Ectodermal cell (in vitro differentiated cells): Measurements from ENCODE around the gene CYB5B.

Experiments
- H3K27ac ChIP-seq: 2 replicates; pipeline ENCODE4 v1.7.0; 2013; ENCODE audit warnings: mild to moderate bottlenecking, low read depth, low read length; ENCODE audit not compliant: insufficient read depth, poor library complexity, severe bottlenecking
- H3K27me3 ChIP-seq: 2 replicates; pipeline ENCODE4 v1.7.0; 2013; ENCODE audit warnings: mild to moderate bottlenecking, low read length; ENCODE audit not compliant: insufficient read depth, control insufficient read depth, poor library complexity, severe bottlenecking
- H3K36me3 ChIP-seq: one replicate; pipeline ENCODE4 v1.7.0; 2013; ENCODE audit warnings: low read length; ENCODE audit not compliant: control insufficient read depth, insufficient read depth
- H3K4me1 ChIP-seq: one replicate; pipeline ENCODE4 v1.7.0; 2013; ENCODE audit warnings: low read length; ENCODE audit not compliant: control insufficient read depth, insufficient read depth
- H3K4me3 ChIP-seq: 2 replicates; pipeline ENCODE4 v1.7.0; 2013; ENCODE audit warnings: low read depth, low read length, control low read depth; ENCODE audit not compliant: insufficient read depth
- H3K9me3 ChIP-seq: 2 replicates; pipeline ENCODE4 v1.7.0; 2013; ENCODE audit warnings: mild to moderate bottlenecking, low read length, moderate library complexity; ENCODE audit not compliant: control insufficient read depth
- WGBS, 2 experiments: methylation state at CpG; one replicate each; pipeline ENCODE4 v1.1.7; 2013; ENCODE audit warnings: missing lambda C conversion rate in 2 of 2; 5-methylcytosine and 5-hydroxymethylcytosine counted together

The CYB5B gene

GRCh38 chr16:69498926-69499325 is 74.5 kb downstream of the CYB5B start:
- 96% methylated on average over 5 of the region's 5 CpGs for WGBS, 2 experiments
- Histone ChIP-seq H3K9me3 (no peaks in the 10 kb centered on the region), H3K36me3 (no peaks in the 10 kb centered on the region)

GRCh38 chr16:69499541-69500230 is 75.3 kb downstream of the CYB5B start:
- WGBS, 2 experiments, result 89 to 94% methylated on average over 11 of the region's 11 CpGs
- Histone ChIP-seq H3K27me3 (no peaks in the 10 kb centered on the region), H3K27ac (no peak overlapping the region), H3K4me1 (no peaks in the 10 kb centered on the region), H3K9me3 (no peaks in the 10 kb centered on the region), H3K36me3 (no peaks in the 10 kb centered on the region), H3K4me3 (no peak overlapping the region)

More at GRCh38 chr16:69498926-69499325, 74.5 kb downstream of the CYB5B start:
- H3K27me3 ChIP-seq, result no peaks in the 10 kb centered on the region
- no peak overlapping the region for H3K27ac ChIP-seq
- H3K4me3 ChIP-seq, result no peak overlapping the region
- no peaks in the 10 kb centered on the region for H3K4me1 ChIP-seq

- H3K9me3 ChIP-seq, result no peaks in the 10 kb centered on the region
- no peak overlapping the region for H3K27ac ChIP-seq
- H3K4me3 ChIP-seq, result no peak overlapping the region
- 94 to 95% methylated on average over 4 of the region's 4 CpGs for WGBS, 2 experiments
- H3K27me3 ChIP-seq, result no peaks in the 10 kb centered on the region
- no peaks in the 10 kb centered on the region for H3K4me1 ChIP-seq
- H3K36me3 ChIP-seq, result no peaks in the 10 kb centered on the region
Observed at GRCh38 chr16:69500496-69500895, 76.1 kb downstream of the CYB5B start.

- no peak overlapping the region for H3K4me3 ChIP-seq
- H3K4me1 ChIP-seq, result no peaks in the 10 kb centered on the region
- no peaks in the 10 kb centered on the region for H3K36me3 ChIP-seq
- no peaks in the 10 kb centered on the region for H3K9me3 ChIP-seq
- WGBS, 2 experiments, result 89 to 91% methylated on average over 4 of the region's 4 CpGs
- no peak overlapping the region for H3K27ac ChIP-seq
- H3K27me3 ChIP-seq, result no peaks in the 10 kb centered on the region
Observed at GRCh38 chr16:69501956-69502745, 77.7 kb downstream of the CYB5B start.

- no peak overlapping the region for H3K27ac ChIP-seq
- H3K9me3 ChIP-seq, result no peaks in the 10 kb centered on the region
- 94% methylated on average over 4 of the region's 4 CpGs for WGBS, 2 experiments
- no peaks in the 10 kb centered on the region for H3K36me3 ChIP-seq
- H3K4me3 ChIP-seq, result no peak overlapping the region
- H3K4me1 ChIP-seq, result no peaks in the 10 kb centered on the region
- H3K27me3 ChIP-seq, result no peaks in the 10 kb centered on the region
Observed at GRCh38 chr16:69503244-69503643, 78.8 kb downstream of the CYB5B start.

GRCh38 chr16:69508033-69508755 is 83.8 kb downstream of the CYB5B start:
- WGBS, 2 experiments, result 86 to 94% methylated on average over 3 to 4 of the region's 4 CpGs
- Histone ChIP-seq H3K4me3 (no peak overlapping the region), H3K27me3 (no peaks in the 10 kb centered on the region), H3K9me3 (no peaks in the 10 kb centered on the region), H3K27ac (no peak overlapping the region), H3K4me1 (no peaks in the 10 kb centered on the region), H3K36me3 (no peaks in the 10 kb centered on the region)

GRCh38 chr16:69509125-69509524 is 84.7 kb downstream of the CYB5B start:
- H3K4me1 ChIP-seq, result no peaks in the 10 kb centered on the region
- no peaks in the 10 kb centered on the region for H3K27me3 ChIP-seq
- H3K4me3 ChIP-seq, result no peak overlapping the region
- 88 to 90% methylated on average over 5 of the region's 5 CpGs for WGBS, 2 experiments
- no peaks in the 10 kb centered on the region for H3K9me3 ChIP-seq
- H3K27ac ChIP-seq, result no peak overlapping the region
- H3K36me3 ChIP-seq, result no peaks in the 10 kb centered on the region

GRCh38 chr16:69511651-69512050 is 87.2 kb downstream of the CYB5B start:
- Histone ChIP-seq H3K27me3 (no peaks in the 10 kb centered on the region), H3K4me3 (no peak overlapping the region), H3K4me1 (no peaks in the 10 kb centered on the region), H3K27ac (no peak overlapping the region), H3K9me3 (no peaks in the 10 kb centered on the region), H3K36me3 (no peaks in the 10 kb centered on the region)
- 96 to 99% methylated on average over 4 of the region's 4 CpGs for WGBS, 2 experiments

- Histone ChIP-seq H3K4me3 (no peak overlapping the region), H3K4me1 (no peaks in the 10 kb centered on the region), H3K9me3 (no peaks in the 10 kb centered on the region), H3K27me3 (no peaks in the 10 kb centered on the region), H3K36me3 (no peaks in the 10 kb centered on the region), H3K27ac (no peak overlapping the region)
- WGBS, 2 experiments, result 79 to 80% methylated on average over 2 of the region's 2 CpGs
Observed at GRCh38 chr16:69513180-69513966, 89.0 kb downstream of the CYB5B start.
